Psoas muscle (tissue), 8 donors: ENCODE results near the gene FGD3. TPM values are rescaled to one million over a fixed set of nuclear protein-coding genes. Genes with fewer than 3 reads are reported as not detected.

ENCODE experiments used
- ATAC-seq, 4 donors: fragments of 200-7000 bp; cut with Tn5 transposase; one replicate each; pipeline ENCODE4 v1.9.1; 2020; ENCODE audit warnings: moderate library complexity in 3 of 4, mild to moderate bottlenecking in 2 of 4
- DNase-seq, 2 donors: peaks; one replicate each; pipeline ENCODE4 v3.0.0-alpha.2; 2020
- H3K27ac ChIP-seq: fragments of 200-600 bp; one replicate; pipeline ENCODE4 v1.8.0; 2022
- H3K27me3 ChIP-seq, 3 donors: fragments of 200-600 bp in 1 of 3; one replicate each; pipeline versions ENCODE4 v1.6.1 to v1.8.0; 2013 to 2022; ENCODE audit warnings: low read length in 2 of 3, mild to moderate bottlenecking in 2 of 3, moderate library complexity in 1 of 3; ENCODE audit not compliant: insufficient read depth in 3 of 3
- H3K36me3 ChIP-seq, 2 donors: fragments of 200-600 bp in 1 of 2; one replicate each; pipeline versions ENCODE4 v1.6.1 to v1.8.0; 2013 to 2022; ENCODE audit warnings: low read depth in 1 of 2, mild to moderate bottlenecking in 1 of 2, moderate library complexity in 1 of 2; ENCODE audit not compliant: insufficient read depth in 1 of 2
- H3K4me1 ChIP-seq: fragments of 200-600 bp; one replicate; pipeline ENCODE4 v1.8.0; 2022
- H3K4me3 ChIP-seq: fragments of 200-600 bp; one replicate; pipeline ENCODE4 v1.8.0; 2022; ENCODE audit warnings: mild to moderate bottlenecking
- H3K9me3 ChIP-seq: fragments of 200-600 bp; one replicate; pipeline ENCODE4 v1.8.0; 2022
- WGBS, 3 donors: extraction: QIAGEN DNeasy Blood & Tissue Kit; methylation state at CpG; one replicate each; pipeline versions ENCODE4 v1.1.6 to v1.1.7; 2013; 5-methylcytosine and 5-hydroxymethylcytosine counted together
- intact Hi-C, 2 donors: fragments of 100-400 bp; cut with DNase I; formaldehyde crosslinking; loops; one replicate each; pipeline versions ENCODE4 v1.11.0 to v1.14.2; 2022
- polyA plus RNA-seq, 3 donors: library from polyadenylated mRNA; stranded (reverse); fragments of 200-250 nt; gene quantifications; one replicate each; pipeline ENCODE4 v1.2.3, GENCODE V29; 2013
- total RNA-seq, 4 donors: library from RNA; stranded (reverse); fragmentation: NEBNext Ultra II Directional in 2 of 4; extraction: Animal tissue kit (Norgen Biotek cat#: 25700) in 2 of 4; gene quantifications; one replicate each; pipeline versions ENCODE4 v1.2.1 to v1.2.4, GENCODE V29; 2021 to 2023
- TF ChIP-seq, protein P1 (sequence below): fragments of 200-600 bp; IDR thresholded peaks from one replicate; pipeline ENCODE4 v1.8.0; 2022; ENCODE audit warnings: antibody characterized with exemption
- donor health status: healthy with polysubstance abuse.
- donor health status: DM: no; HTN: no; CAD: no; lungs with moderate emphysema.
- donor health status: Bipolar disorder and iron deficiency.
- donor health status: healthy.
- donor health status: DM: yes; HTN: yes; CAD: no.
- donor health status: DM: no; HTN: no; CAD: no.
- donor health status: DM: no; HTN: no; CAD: no.
- donor health status: DM: yes; HTN: yes; CAD: no.

FGD3 gene
- total and polyA plus RNA-seq, 7 donors = 0.45 to 2.5 (median 1.2) TPM

DNA sequence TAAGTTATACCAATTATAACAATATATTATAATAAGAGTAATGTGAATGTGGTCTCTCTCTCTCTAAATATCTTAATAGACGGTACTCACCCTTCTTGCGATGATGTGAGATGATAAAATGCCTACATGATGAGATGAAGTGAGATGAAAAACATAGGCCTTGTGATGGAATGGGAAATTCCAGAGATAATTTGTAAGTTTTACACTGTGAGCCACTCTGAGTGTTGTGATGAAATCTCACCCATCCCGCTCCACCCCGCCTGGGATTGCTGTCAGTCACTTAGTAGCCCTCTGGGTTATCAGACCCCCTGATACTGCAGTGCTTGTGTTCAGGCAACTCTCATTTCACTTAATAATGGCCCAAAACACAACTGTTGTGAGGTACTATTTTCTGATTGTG, 121.6 kb downstream of the FGD3 start:
- no peak overlapping the region for H3K4me3 ChIP-seq
- H3K27ac ChIP-seq = no peak overlapping the region
- no peaks in the 10 kb centered on the region for H3K4me1 ChIP-seq
- H3K9me3 ChIP-seq = no peaks in the 10 kb centered on the region
- no peak for ATAC-seq
- intact Hi-C loops = no loop called here
- TF ChIP-seq, protein P1, sequence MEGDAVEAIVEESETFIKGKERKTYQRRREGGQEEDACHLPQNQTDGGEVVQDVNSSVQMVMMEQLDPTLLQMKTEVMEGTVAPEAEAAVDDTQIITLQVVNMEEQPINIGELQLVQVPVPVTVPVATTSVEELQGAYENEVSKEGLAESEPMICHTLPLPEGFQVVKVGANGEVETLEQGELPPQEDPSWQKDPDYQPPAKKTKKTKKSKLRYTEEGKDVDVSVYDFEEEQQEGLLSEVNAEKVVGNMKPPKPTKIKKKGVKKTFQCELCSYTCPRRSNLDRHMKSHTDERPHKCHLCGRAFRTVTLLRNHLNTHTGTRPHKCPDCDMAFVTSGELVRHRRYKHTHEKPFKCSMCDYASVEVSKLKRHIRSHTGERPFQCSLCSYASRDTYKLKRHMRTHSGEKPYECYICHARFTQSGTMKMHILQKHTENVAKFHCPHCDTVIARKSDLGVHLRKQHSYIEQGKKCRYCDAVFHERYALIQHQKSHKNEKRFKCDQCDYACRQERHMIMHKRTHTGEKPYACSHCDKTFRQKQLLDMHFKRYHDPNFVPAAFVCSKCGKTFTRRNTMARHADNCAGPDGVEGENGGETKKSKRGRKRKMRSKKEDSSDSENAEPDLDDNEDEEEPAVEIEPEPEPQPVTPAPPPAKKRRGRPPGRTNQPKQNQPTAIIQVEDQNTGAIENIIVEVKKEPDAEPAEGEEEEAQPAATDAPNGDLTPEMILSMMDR = no peak
- H3K27me3 ChIP-seq = no peaks in the 10 kb centered on the region
- no peaks in the 10 kb centered on the region for H3K36me3 ChIP-seq
- no peak for DNase-seq
- WGBS, 3 donors = 96 to 98% (median 98%) methylated on average over 4 of the region's 4 CpGs

GRCh38 chr9:93071464-93071863, 124.1 kb downstream of the FGD3 start:
- no peak overlapping the region for H3K4me3 ChIP-seq
- no peaks in the 10 kb centered on the region for H3K4me1 ChIP-seq
- 47 to 66% (median 52%) methylated on average over 7 of the region's 7 CpGs for WGBS, 3 donors
- H3K36me3 ChIP-seq = no peaks in the 10 kb centered on the region
- no peaks in the 10 kb centered on the region for H3K27me3 ChIP-seq
- intact Hi-C loops = no loop called here
- peak; percentile 56 to 77 (median 74) for ATAC-seq
- H3K9me3 ChIP-seq = no peaks in the 10 kb centered on the region
- H3K27ac ChIP-seq = no peak overlapping the region
- TF ChIP-seq, protein P1 = no peak
- DNase-seq = no peak

DNA sequence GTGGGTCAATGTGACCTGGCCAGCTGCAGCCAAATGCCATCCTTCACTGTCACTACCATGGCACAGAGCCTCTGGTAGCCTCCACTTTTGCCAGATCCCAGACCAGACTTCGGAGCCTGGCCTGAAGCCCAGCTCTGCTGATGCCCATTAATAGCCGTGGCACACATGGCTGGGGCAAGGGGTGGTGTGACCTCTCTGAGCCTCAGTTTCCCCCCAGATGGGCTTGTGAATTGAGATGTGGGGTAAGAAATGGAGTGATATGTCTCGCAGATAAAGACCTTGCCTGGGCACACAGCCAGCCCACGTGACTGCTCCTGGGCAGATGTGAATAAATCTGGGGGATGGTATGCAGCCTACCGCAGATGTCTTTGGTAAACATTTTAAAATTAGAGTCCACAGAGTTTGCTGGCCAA, 125.1 kb downstream of the FGD3 start:
- intact Hi-C loops = no loop called here
- no peak overlapping the region for H3K27ac ChIP-seq

DNA sequence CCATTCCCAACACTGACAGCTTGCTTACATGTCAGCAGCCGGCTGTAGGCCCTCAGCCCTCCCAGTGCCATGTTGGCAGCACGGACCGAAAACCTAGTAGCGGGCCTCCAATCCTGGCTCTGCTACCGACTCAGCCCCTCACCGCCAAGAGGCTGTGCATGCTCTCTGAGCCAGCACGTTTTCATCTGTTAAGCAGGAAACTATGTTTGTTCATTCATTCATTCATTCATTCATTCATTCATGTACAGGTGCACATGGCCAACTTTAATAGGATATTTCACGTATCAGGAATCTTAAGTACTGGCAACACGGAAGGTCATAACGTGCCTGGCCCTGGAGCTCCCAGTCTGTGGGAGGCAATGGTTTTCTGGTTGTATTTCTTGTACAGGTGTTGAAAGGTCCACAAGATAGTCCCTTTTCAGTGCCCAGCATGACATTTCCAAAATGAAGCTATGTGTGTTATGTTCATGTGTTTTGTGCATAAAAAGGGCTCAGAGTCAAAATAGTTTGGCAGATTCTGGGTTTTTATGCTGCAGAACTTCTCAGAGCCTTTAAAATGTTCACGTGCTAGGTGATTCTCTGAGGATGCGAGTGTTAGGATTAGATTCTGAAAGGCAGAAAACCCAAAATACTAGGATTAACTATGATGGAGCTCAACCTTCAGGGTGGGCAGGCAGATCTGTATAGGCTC, 128.9 kb downstream of the FGD3 start:
- intact Hi-C loops = no loop called here
- TF ChIP-seq, protein P1 = no peak
- no peaks in the 10 kb centered on the region for H3K4me1 ChIP-seq
- 85 to 91% (median 85%) methylated on average over 12 of the region's 12 CpGs for WGBS, 3 donors
- H3K36me3 ChIP-seq = no peaks in the 10 kb centered on the region
- no peak for ATAC-seq
- H3K4me3 ChIP-seq = no peak overlapping the region
- no peak overlapping the region for H3K27ac ChIP-seq
- no peaks in the 10 kb centered on the region for H3K27me3 ChIP-seq
- no peak for DNase-seq
- no peaks in the 10 kb centered on the region for H3K9me3 ChIP-seq

More for the DNA sequence above, 125.1 kb downstream of the FGD3 start:
- ATAC-seq (no peak), DNase-seq (no peak)
- H3K27me3 ChIP-seq = no peaks in the 10 kb centered on the region
- H3K9me3 ChIP-seq = no peaks in the 10 kb centered on the region
- H3K4me1 ChIP-seq = no peaks in the 10 kb centered on the region
- H3K36me3 ChIP-seq = no peaks in the 10 kb centered on the region
- WGBS, 3 donors = 21 to 27% (median 21%) methylated on average over 5 of the region's 5 CpGs
- TF ChIP-seq, protein P1 = no peak
- H3K4me3 ChIP-seq = no peak overlapping the region

- Histone ChIP-seq H3K36me3 (no peaks in the 10 kb centered on the region), H3K4me1 (no peaks in the 10 kb centered on the region), H3K9me3 (no peaks in the 10 kb centered on the region), H3K4me3 (no peak overlapping the region), H3K27me3 (no peaks in the 10 kb centered on the region), H3K27ac (no peak overlapping the region)
- intact Hi-C loops = no loop called here
- ATAC-seq (no peak), DNase-seq (no peak)
- TF ChIP-seq, protein P1 = no peak
- 98% methylated on average over 2 of the region's 2 CpGs for WGBS, 3 donors
Observed at GRCh38 chr9:93076792-93077128, 129.4 kb downstream of the FGD3 start.
